Liver (tissue), 9 donors: ENCODE measurements around the gene LAMA1. TPM values are rescaled to one million over a fixed set of nuclear protein-coding genes. Genes with fewer than 3 reads are reported as not detected.

Experiments used
- DNase-seq: peaks from one replicate; pipeline ENCODE4 v3.0.0-alpha.2; 2017; ENCODE audit warnings: low spot score
- H3K27ac ChIP-seq, 2 donors: one replicate each; pipeline ENCODE4 v1.7.0; 2013; ENCODE audit warnings: inconsistent platforms in 2 of 2, low read length in 2 of 2, control low read depth in 1 of 2, low read depth in 1 of 2, mild to moderate bottlenecking in 1 of 2
- H3K27me3 ChIP-seq, 4 donors: one replicate each; pipeline versions ENCODE4 v1.6.1 to v1.7.0; 2013; ENCODE audit warnings: low read length in 3 of 4, inconsistent platforms in 1 of 4, mild to moderate bottlenecking in 1 of 4, moderate library complexity in 1 of 4; ENCODE audit not compliant: control insufficient read depth in 4 of 4, insufficient read depth in 4 of 4
- H3K36me3 ChIP-seq, 4 donors: one replicate each; pipeline versions ENCODE4 v1.6.1 to v1.7.0; 2013; ENCODE audit warnings: low read length in 3 of 4, mild to moderate bottlenecking in 3 of 4, low read depth in 1 of 4, moderate library complexity in 1 of 4; ENCODE audit not compliant: control insufficient read depth in 4 of 4, insufficient read depth in 3 of 4
- H3K4me1 ChIP-seq, 4 donors: one replicate each; pipeline versions ENCODE4 v1.6.1 to v1.7.0; 2013; ENCODE audit warnings: low read length in 3 of 4, mild to moderate bottlenecking in 3 of 4, moderate library complexity in 1 of 4; ENCODE audit not compliant: control insufficient read depth in 4 of 4, insufficient read depth in 4 of 4
- H3K4me3 ChIP-seq, 3 donors: one replicate each; pipeline versions ENCODE4 v1.6.1 to v1.7.0; 2013; ENCODE audit warnings: low read length in 3 of 3, control low read depth in 1 of 3, low read depth in 1 of 3, mild to moderate bottlenecking in 1 of 3
- H3K9ac ChIP-seq, 2 donors: one replicate each; pipeline ENCODE4 v1.7.0; 2013; ENCODE audit warnings: low read length in 2 of 2, mild to moderate bottlenecking in 2 of 2, moderate library complexity in 2 of 2, control low read depth in 1 of 2, low read depth in 1 of 2
- H3K9me3 ChIP-seq, 4 donors: one replicate each; pipeline versions ENCODE4 v1.6.1 to v1.7.0; 2013; ENCODE audit warnings: low read length in 3 of 4; ENCODE audit not compliant: control insufficient read depth in 4 of 4
- ATF3 ChIP-seq: IDR thresholded peaks from 2 replicates; pipeline ENCODE4 v1.6.1; 2016; ENCODE audit warnings: antibody characterized with exemption
- EGR1 ChIP-seq, 2 donors: IDR thresholded peaks; 2 replicates each; pipeline ENCODE4 v1.6.1; 2016 to 2018; ENCODE audit warnings: antibody characterized with exemption in 2 of 2, low read depth in 2 of 2
- GABPA ChIP-seq, 2 donors: IDR thresholded peaks in 1 of 2; conservative IDR thresholded peaks in 1 of 2; 2 replicates each; pipeline ENCODE4 v1.6.1; 2016; ENCODE audit warnings: antibody characterized with exemption in 2 of 2, mild to moderate bottlenecking in 1 of 2, moderate library complexity in 1 of 2
- HNF4A ChIP-seq, 2 donors: conservative IDR thresholded peaks; 2 replicates each; pipeline ENCODE4 v1.6.1; 2016; ENCODE audit warnings: antibody characterized with exemption in 2 of 2, mild to moderate bottlenecking in 2 of 2
- HNF4G ChIP-seq: IDR thresholded peaks from 2 replicates; pipeline ENCODE4 v1.6.1; 2016; ENCODE audit warnings: antibody characterized with exemption
- MAX ChIP-seq: IDR thresholded peaks from 2 replicates; pipeline ENCODE4 v1.6.1; 2016; ENCODE audit warnings: antibody characterized with exemption
- NR2F2 ChIP-seq: IDR thresholded peaks from 2 replicates; pipeline ENCODE4 v1.6.1; 2016; ENCODE audit warnings: antibody characterized with exemption
- RAD21 ChIP-seq, 2 donors: IDR thresholded peaks; 2 replicates each; pipeline ENCODE4 v1.6.1; 2016; ENCODE audit warnings: antibody characterized with exemption in 2 of 2, mild to moderate bottlenecking in 2 of 2
- REST ChIP-seq: IDR thresholded peaks from 2 replicates; pipeline ENCODE4 v1.6.1; 2016; ENCODE audit warnings: antibody characterized with exemption, mild to moderate bottlenecking
- SP1 ChIP-seq: IDR thresholded peaks from 2 replicates; pipeline ENCODE4 v1.6.1; 2018; ENCODE audit warnings: antibody characterized with exemption, mild to moderate bottlenecking
- TAF1 ChIP-seq: conservative IDR thresholded peaks from 2 replicates; pipeline ENCODE4 v1.6.1; 2016; ENCODE audit warnings: antibody characterized with exemption, mild to moderate bottlenecking
- ZBTB33 ChIP-seq: IDR thresholded peaks from 2 replicates; pipeline ENCODE4 v1.6.1; 2016; ENCODE audit warnings: antibody characterized with exemption
- WGBS: extraction: QIAGEN DNeasy Blood & Tissue Kit; methylation state at CpG from one replicate; pipeline ENCODE4 v1.1.7; 2013; 5-methylcytosine and 5-hydroxymethylcytosine counted together
- polyA plus RNA-seq, 2 donors: library from polyadenylated mRNA; stranded (reverse) in 1 of 2; unstranded in 1 of 2; fragments of 200-250 nt in 1 of 2; fragments of >200 nt in 1 of 2; fragmentation: Nextera tagmentation in 1 of 2; extraction: Ambion mirVana in 1 of 2; gene quantifications; one replicate each; pipeline versions ENCODE4 v1.2.1 to v1.2.3, GENCODE V29; 2013 to 2015
- total RNA-seq, 2 donors: library from RNA; depleted of rRNA; stranded (reverse); fragments of >200 nt; gene quantifications; one replicate each; pipeline ENCODE4 v1.2.3, GENCODE V29; 2014
- TF ChIP-seq, protein P1 (sequence below): fragments of 150-350 bp; IDR thresholded peaks from 2 replicates; pipeline ENCODE4 v1.5.1; 2017; ENCODE audit warnings: improper control_type of control experiment, low read depth, low read length; ENCODE audit not compliant: missing input control
- donor health status: healthy.
- donor health status: healthy.
- donor health status: healthy.
- donor health status: healthy.
- donor health status: healthy.

LAMA1 gene
- total and polyA plus RNA-seq, 4 donors: 0.05 to 0.67 (median 0.43) TPM

GRCh38 chr18:7158216-7158615 is 40.6 kb upstream of the LAMA1 start (continued):
- TF ChIP-seq ATF3: no peak
- TF ChIP-seq RAD21 (IDR thresholded peaks at IDR 0.05): no peak

DNA sequence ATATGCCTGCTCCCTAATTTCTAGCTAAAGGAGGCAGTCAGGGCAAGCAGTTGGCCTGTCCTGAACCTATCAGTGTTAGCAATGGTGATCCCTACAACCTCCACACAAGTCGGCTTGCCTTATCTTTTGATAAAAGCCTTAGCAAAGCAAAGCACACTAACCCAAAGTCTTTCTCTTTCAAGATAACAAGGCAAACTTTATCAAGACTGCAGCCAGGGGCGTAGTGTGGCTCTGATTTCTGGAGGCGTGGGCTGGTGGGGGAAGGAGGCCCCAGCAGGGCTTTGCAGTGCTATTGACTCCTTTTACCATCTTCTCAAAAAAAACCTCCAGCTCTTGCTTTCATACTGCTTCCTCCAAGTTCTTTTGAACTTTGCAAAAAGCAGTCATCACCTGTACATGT is 40.2 kb upstream of the LAMA1 start:
- no peak overlapping the region for H3K27ac ChIP-seq
- no peaks in the 10 kb centered on the region for H3K9me3 ChIP-seq
- TF ChIP-seq EGR1 (IDR thresholded peaks at IDR 0.05; ENCODE audit: low read depth in 2 of 2): no peak
- TF ChIP-seq NR2F2: no peak
- TF ChIP-seq HNF4A (conservative IDR thresholded peaks at IDR 0.05): no peak
- TF ChIP-seq RAD21 (IDR thresholded peaks at IDR 0.05): no peak
- no peaks in the 10 kb centered on the region for H3K36me3 ChIP-seq
- H3K4me3 ChIP-seq: no peak overlapping the region
- DNase-seq: no peak
- H3K9ac ChIP-seq: no peak overlapping the region
- H3K27me3 ChIP-seq: no peaks in the 10 kb centered on the region
- 56% methylated on average over 3 of the region's 3 CpGs for WGBS
- no peaks in the 10 kb centered on the region for H3K4me1 ChIP-seq

- no peak overlapping the region for H3K9ac ChIP-seq
- no peaks in the 10 kb centered on the region for H3K27me3 ChIP-seq
- no peaks in the 10 kb centered on the region for H3K9me3 ChIP-seq
- no peaks in the 10 kb centered on the region for H3K36me3 ChIP-seq
- H3K27ac ChIP-seq: no peak overlapping the region
- DNase-seq: no peak
- H3K4me1 ChIP-seq: no peaks in the 10 kb centered on the region
- WGBS: 81% methylated on average over 8 of the region's 8 CpGs
- no peak overlapping the region for H3K4me3 ChIP-seq
- TF ChIP-seq NR2F2: no peak
- TF ChIP-seq HNF4G: no peak
- TF ChIP-seq REST: no peak
- TF ChIP-seq HNF4A (conservative IDR thresholded peaks at IDR 0.05): no peak
- no peak for TF ChIP-seq ATF3
- no peak for TF ChIP-seq MAX
- TF ChIP-seq, protein P1, sequence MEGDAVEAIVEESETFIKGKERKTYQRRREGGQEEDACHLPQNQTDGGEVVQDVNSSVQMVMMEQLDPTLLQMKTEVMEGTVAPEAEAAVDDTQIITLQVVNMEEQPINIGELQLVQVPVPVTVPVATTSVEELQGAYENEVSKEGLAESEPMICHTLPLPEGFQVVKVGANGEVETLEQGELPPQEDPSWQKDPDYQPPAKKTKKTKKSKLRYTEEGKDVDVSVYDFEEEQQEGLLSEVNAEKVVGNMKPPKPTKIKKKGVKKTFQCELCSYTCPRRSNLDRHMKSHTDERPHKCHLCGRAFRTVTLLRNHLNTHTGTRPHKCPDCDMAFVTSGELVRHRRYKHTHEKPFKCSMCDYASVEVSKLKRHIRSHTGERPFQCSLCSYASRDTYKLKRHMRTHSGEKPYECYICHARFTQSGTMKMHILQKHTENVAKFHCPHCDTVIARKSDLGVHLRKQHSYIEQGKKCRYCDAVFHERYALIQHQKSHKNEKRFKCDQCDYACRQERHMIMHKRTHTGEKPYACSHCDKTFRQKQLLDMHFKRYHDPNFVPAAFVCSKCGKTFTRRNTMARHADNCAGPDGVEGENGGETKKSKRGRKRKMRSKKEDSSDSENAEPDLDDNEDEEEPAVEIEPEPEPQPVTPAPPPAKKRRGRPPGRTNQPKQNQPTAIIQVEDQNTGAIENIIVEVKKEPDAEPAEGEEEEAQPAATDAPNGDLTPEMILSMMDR: no peak
- no peak for TF ChIP-seq RAD21 (IDR thresholded peaks at IDR 0.05)
- no peak for TF ChIP-seq ZBTB33
- no peak for TF ChIP-seq TAF1
- TF ChIP-seq GABPA (IDR thresholded peaks at IDR 0.05 in 1 of 2, conservative IDR thresholded peaks at IDR 0.05 in 1 of 2): no peak
- TF ChIP-seq EGR1 (IDR thresholded peaks at IDR 0.05; ENCODE audit: low read depth in 2 of 2): no peak
- TF ChIP-seq SP1: no peak
Observed at GRCh38 chr18:7155887-7156286, 38.3 kb upstream of the LAMA1 start.
